GM19328 (cell line): ENCODE results near the gene TAS2R41.

ENCODE experiments used
- ATAC-seq: cut with Tn5 transposase; IDR thresholded peaks from one replicate; pipeline ENCODE4 v1.9.1; 2021; ENCODE audit warnings: mild to moderate bottlenecking, moderate library complexity; ENCODE audit not compliant: unreplicated experiment

TAS2R41 gene

GRCh38 chr7:143492799-143493739 is 15.4 kb downstream of the TAS2R41 start:
- ATAC-seq, result no peak

- no peak for ATAC-seq
Measured at GRCh38 chr7:143493751-143494150, 16.1 kb downstream of the TAS2R41 start.

- no peak for ATAC-seq
Measured at GRCh38 chr7:143494622-143495021, 16.9 kb downstream of the TAS2R41 start.

- ATAC-seq, result no peak
Measured at GRCh38 chr7:143495851-143496250, 18.2 kb downstream of the TAS2R41 start.

GRCh38 chr7:143496263-143496662 is 18.6 kb downstream of the TAS2R41 start:
- ATAC-seq, result no peak

GRCh38 chr7:143497008-143497795 is 19.5 kb downstream of the TAS2R41 start:
- ATAC-seq, result no peak

- no peak for ATAC-seq
Measured at GRCh38 chr7:143499246-143499645, 21.6 kb downstream of the TAS2R41 start.

- ATAC-seq, result no peak
Measured at GRCh38 chr7:143499743-143500348, 22.2 kb downstream of the TAS2R41 start.

- no peak for ATAC-seq
Measured at GRCh38 chr7:143503261-143503660, 25.6 kb downstream of the TAS2R41 start.

- no peak for ATAC-seq
Measured at GRCh38 chr7:143504215-143504936, 26.7 kb downstream of the TAS2R41 start.

- no peak for ATAC-seq
Measured at GRCh38 chr7:143504937-143505297, 27.2 kb downstream of the TAS2R41 start.

- no peak for ATAC-seq
Measured at GRCh38 chr7:143505838-143506237, 28.2 kb downstream of the TAS2R41 start.

- no peak for ATAC-seq
Measured at GRCh38 chr7:143507094-143507518, 29.4 kb downstream of the TAS2R41 start.

- no peak for ATAC-seq
Measured at GRCh38 chr7:143507534-143508055, 29.9 kb downstream of the TAS2R41 start.

GRCh38 chr7:143510854-143511592 is 33.4 kb downstream of the TAS2R41 start:
- ATAC-seq, result no peak

- no peak for ATAC-seq
Measured at GRCh38 chr7:143511593-143512047, 33.9 kb downstream of the TAS2R41 start.

GRCh38 chr7:143512488-143513340 is 35.0 kb downstream of the TAS2R41 start:
- no peak for ATAC-seq

GRCh38 chr7:143514487-143514886 is 36.8 kb downstream of the TAS2R41 start:
- no peak for ATAC-seq
